Measurements from ENCODE around the gene MLYCD.

GRCh38 chr16:83930730-83931500 is 32.0 kb downstream of the MLYCD start:
- TF ChIP-seq CTCF (IDR thresholded peaks at IDR 0.05; ENCODE audit: low read depth, low read length, missing input control) (no peak), HNF4G (IDR thresholded peaks at IDR 0.05) (no peak), YY1 (IDR thresholded peaks at IDR 0.05) (no peak), FOXA1 (IDR thresholded peaks at IDR 0.05) (no peak), REST (IDR thresholded peaks at IDR 0.05) (no peak), GABPA (IDR thresholded peaks at IDR 0.05 in 1 of 2, conservative IDR thresholded peaks at IDR 0.05 in 1 of 2) (no peak), ZBTB33 (IDR thresholded peaks at IDR 0.05) (no peak)
- TF ChIP-seq, protein P1, sequence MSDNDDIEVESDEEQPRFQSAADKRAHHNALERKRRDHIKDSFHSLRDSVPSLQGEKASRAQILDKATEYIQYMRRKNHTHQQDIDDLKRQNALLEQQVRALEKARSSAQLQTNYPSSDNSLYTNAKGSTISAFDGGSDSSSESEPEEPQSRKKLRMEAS (IDR thresholded peaks at IDR 0.05): no peak
- TF ChIP-seq, protein P2, sequence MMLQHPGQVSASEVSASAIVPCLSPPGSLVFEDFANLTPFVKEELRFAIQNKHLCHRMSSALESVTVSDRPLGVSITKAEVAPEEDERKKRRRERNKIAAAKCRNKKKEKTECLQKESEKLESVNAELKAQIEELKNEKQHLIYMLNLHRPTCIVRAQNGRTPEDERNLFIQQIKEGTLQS (IDR thresholded peaks at IDR 0.05): no peak

All from liver (tissue), 3 donors.